Measurements from ENCODE around the gene TMEM141. TPM values are rescaled to one million over a fixed set of nuclear protein-coding genes. Genes with fewer than 3 reads are reported as not detected.

The TMEM141 gene
- total and polyA plus RNA-seq, 2 experiments from 2014 or later: 51.7 to 59.4 TPM

- no peak overlapping the region for H3K27ac ChIP-seq
- TF ChIP-seq EZH2 (IDR thresholded peaks at IDR 0.05; ENCODE audit: insufficient read depth, poor library complexity, severe bottlenecking) (no peak), EZH2phosphoT487 (IDR thresholded peaks at IDR 0.05; ENCODE audit: insufficient read depth, low read depth) (no peak)
- WGBS, 2 experiments (ENCODE audit: low coverage in 1 of 2, low lambda C conversion rate in 2 of 2, missing lambda C conversion rate in 2 of 2): 92 to 95% methylated on average over 19 to 21 of the region's 21 CpGs
Observed at GRCh38 chr9:136824496-136825225, 33.5 kb downstream of the TMEM141 start.

GRCh38 chr9:136825295-136826187 lies 34.4 kb downstream of the TMEM141 start:
- H3K9ac ChIP-seq: no peak overlapping the region
- H3K9me2 ChIP-seq (ENCODE audit: insufficient read depth): no peaks in the 10 kb centered on the region
- in situ Hi-C loops (cut with MboI): no loop called here
- no peaks in the 10 kb centered on the region for H4K20me1 ChIP-seq (ENCODE audit: insufficient read depth)
- WGBS, 2 experiments (ENCODE audit: low coverage in 1 of 2, low lambda C conversion rate in 2 of 2, missing lambda C conversion rate in 2 of 2): 89 to 92% methylated on average over 28 to 44 of the region's 44 CpGs
- no peak overlapping the region for H3K27ac ChIP-seq
- TF ChIP-seq EZH2 (IDR thresholded peaks at IDR 0.05; ENCODE audit: insufficient read depth, poor library complexity, severe bottlenecking): no peak
- TF ChIP-seq EZH2phosphoT487 (IDR thresholded peaks at IDR 0.05; ENCODE audit: insufficient read depth, low read depth): no peak
- H2AFZ ChIP-seq: no peak overlapping the region
- DNase-seq: no peak
- H3K27me3 ChIP-seq (replicated peaks; ENCODE audit: insufficient read depth): no peaks in the 10 kb centered on the region
- no peaks in the 10 kb centered on the region for H3K4me1 ChIP-seq (ENCODE audit: insufficient read depth)
- H3K4me3 ChIP-seq: no peak overlapping the region
- H3K9me3 ChIP-seq (ENCODE audit: low read depth): no peaks in the 10 kb centered on the region
- H3K36me3 ChIP-seq (ENCODE audit: low read depth): no peaks in the 10 kb centered on the region
- H3K4me2 ChIP-seq (ENCODE audit: unreplicated experiment): no peak overlapping the region
- H3K79me2 ChIP-seq (ENCODE audit: insufficient read depth): peaks cover 7% of the 10 kb centered on the region
- H3F3A ChIP-seq (ENCODE audit: insufficient read depth): no peaks in the 10 kb centered on the region

More at GRCh38 chr9:136824496-136825225, 33.5 kb downstream of the TMEM141 start:
- no peaks in the 10 kb centered on the region for H3K9me2 ChIP-seq (ENCODE audit: insufficient read depth)
- H3K9me3 ChIP-seq (ENCODE audit: low read depth): no peaks in the 10 kb centered on the region
- in situ Hi-C loops (cut with MboI): no loop called here
- H3K4me3 ChIP-seq: no peak overlapping the region
- no peak overlapping the region for H2AFZ ChIP-seq
- H3K27me3 ChIP-seq (replicated peaks; ENCODE audit: insufficient read depth): no peaks in the 10 kb centered on the region
- DNase-seq: no peak
- H3K36me3 ChIP-seq (ENCODE audit: low read depth): no peaks in the 10 kb centered on the region
- no peak overlapping the region for H3K9ac ChIP-seq
- no peaks in the 10 kb centered on the region for H3K4me1 ChIP-seq (ENCODE audit: insufficient read depth)
- H3K79me2 ChIP-seq (ENCODE audit: insufficient read depth): peaks cover 13% of the 10 kb centered on the region
- H4K20me1 ChIP-seq (ENCODE audit: insufficient read depth): no peaks in the 10 kb centered on the region
- H3F3A ChIP-seq (ENCODE audit: insufficient read depth): no peaks in the 10 kb centered on the region
- no peak overlapping the region for H3K4me2 ChIP-seq (ENCODE audit: unreplicated experiment)

- no peak overlapping the region for H3K4me3 ChIP-seq
- H3K9ac ChIP-seq: no peak overlapping the region
- H3K36me3 ChIP-seq (ENCODE audit: low read depth): no peaks in the 10 kb centered on the region
- in situ Hi-C loops (cut with MboI): no loop called here
- no peaks in the 10 kb centered on the region for H3F3A ChIP-seq (ENCODE audit: insufficient read depth)
- no peak overlapping the region for H3K27ac ChIP-seq
- H3K27me3 ChIP-seq (replicated peaks; ENCODE audit: insufficient read depth): no peaks in the 10 kb centered on the region
- no peak overlapping the region for H2AFZ ChIP-seq
- no peaks in the 10 kb centered on the region for H3K9me3 ChIP-seq (ENCODE audit: low read depth)
- H3K4me1 ChIP-seq (ENCODE audit: insufficient read depth): no peaks in the 10 kb centered on the region
- peaks cover under 1% of the 10 kb centered on the region for H3K79me2 ChIP-seq (ENCODE audit: insufficient read depth)
- no peaks in the 10 kb centered on the region for H4K20me1 ChIP-seq (ENCODE audit: insufficient read depth)
- H3K4me2 ChIP-seq (ENCODE audit: unreplicated experiment): no peak overlapping the region
- H3K9me2 ChIP-seq (ENCODE audit: insufficient read depth): no peaks in the 10 kb centered on the region
- 91 to 97% methylated on average over 13 to 17 of the region's 17 CpGs for WGBS, 2 experiments (ENCODE audit: low coverage in 1 of 2, low lambda C conversion rate in 2 of 2, missing lambda C conversion rate in 2 of 2)
- DNase-seq: no peak
- TF ChIP-seq EZH2 (IDR thresholded peaks at IDR 0.05; ENCODE audit: insufficient read depth, poor library complexity, severe bottlenecking): no peak
- TF ChIP-seq EZH2phosphoT487 (IDR thresholded peaks at IDR 0.05; ENCODE audit: insufficient read depth, low read depth): no peak
Observed at GRCh38 chr9:136826188-136826541, 35.0 kb downstream of the TMEM141 start.

DNA sequence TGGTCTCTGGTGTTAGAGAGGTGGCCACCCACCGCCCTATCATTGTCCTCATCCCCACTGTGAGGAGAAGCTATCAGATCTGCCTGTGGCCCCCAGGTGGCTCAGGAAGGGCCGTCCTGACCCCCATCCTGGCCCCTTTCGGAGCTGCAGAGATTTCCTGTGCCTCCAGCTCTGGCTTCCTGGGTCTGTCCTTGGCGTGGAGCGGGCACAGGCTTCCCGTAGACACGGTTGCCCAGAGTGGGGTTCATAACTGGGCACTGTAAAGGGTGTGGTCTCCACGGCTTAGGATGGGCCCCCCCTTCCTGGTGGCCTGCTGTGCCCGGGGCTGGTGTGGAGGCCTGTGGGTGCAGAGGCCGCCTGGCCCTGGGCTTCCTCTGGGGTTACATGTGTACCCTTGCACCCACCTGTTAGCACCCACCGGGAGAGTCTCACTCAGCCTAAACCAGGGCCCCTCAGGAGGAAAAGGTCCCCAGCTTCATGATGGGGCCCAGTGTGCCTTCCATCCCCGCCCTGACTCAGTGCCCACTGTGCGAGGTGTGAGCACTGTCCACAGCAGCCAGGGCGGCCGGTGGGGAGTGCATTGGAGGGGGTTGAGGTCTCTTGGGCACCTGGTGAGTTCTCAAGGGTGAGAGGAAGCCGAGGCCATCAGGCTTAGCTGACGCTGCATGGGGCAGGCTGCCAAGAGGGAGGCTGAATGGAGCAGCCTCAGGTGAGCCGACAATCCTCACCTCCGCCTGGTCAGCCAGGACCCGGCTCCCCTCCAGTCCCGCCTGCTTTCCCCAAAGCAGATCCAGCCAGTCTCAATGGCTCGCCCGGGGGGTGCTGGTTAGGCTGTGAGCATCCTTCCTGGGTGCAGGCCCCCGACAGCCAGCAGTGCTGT lies 35.8 kb downstream of the TMEM141 start:
- no peaks in the 10 kb centered on the region for H3K79me2 ChIP-seq (ENCODE audit: insufficient read depth)
- no peaks in the 10 kb centered on the region for H3K9me2 ChIP-seq (ENCODE audit: insufficient read depth)
- 89 to 93% methylated on average over 18 to 24 of the region's 24 CpGs for WGBS, 2 experiments (ENCODE audit: low coverage in 1 of 2, low lambda C conversion rate in 2 of 2, missing lambda C conversion rate in 2 of 2)
- H3K4me3 ChIP-seq: no peak overlapping the region
- no peak for DNase-seq
- H3K4me1 ChIP-seq (ENCODE audit: insufficient read depth): no peaks in the 10 kb centered on the region
- no peaks in the 10 kb centered on the region for H3F3A ChIP-seq (ENCODE audit: insufficient read depth)
- H3K27ac ChIP-seq: no peak overlapping the region
- no peaks in the 10 kb centered on the region for H3K9me3 ChIP-seq (ENCODE audit: low read depth)
- H3K27me3 ChIP-seq (replicated peaks; ENCODE audit: insufficient read depth): no peaks in the 10 kb centered on the region
- TF ChIP-seq EZH2 (IDR thresholded peaks at IDR 0.05; ENCODE audit: insufficient read depth, poor library complexity, severe bottlenecking): no peak
- no peak for TF ChIP-seq EZH2phosphoT487 (IDR thresholded peaks at IDR 0.05; ENCODE audit: insufficient read depth, low read depth)
- no peak overlapping the region for H2AFZ ChIP-seq
- H4K20me1 ChIP-seq (ENCODE audit: insufficient read depth): no peaks in the 10 kb centered on the region
- no peaks in the 10 kb centered on the region for H3K36me3 ChIP-seq (ENCODE audit: low read depth)
- H3K4me2 ChIP-seq (ENCODE audit: unreplicated experiment): no peak overlapping the region
- in situ Hi-C loops (cut with MboI): no loop called here
- H3K9ac ChIP-seq: no peak overlapping the region

Measured in GM23248 (cell line).